Measurements from ENCODE around the gene EP400.

The EP400 gene

DNA sequence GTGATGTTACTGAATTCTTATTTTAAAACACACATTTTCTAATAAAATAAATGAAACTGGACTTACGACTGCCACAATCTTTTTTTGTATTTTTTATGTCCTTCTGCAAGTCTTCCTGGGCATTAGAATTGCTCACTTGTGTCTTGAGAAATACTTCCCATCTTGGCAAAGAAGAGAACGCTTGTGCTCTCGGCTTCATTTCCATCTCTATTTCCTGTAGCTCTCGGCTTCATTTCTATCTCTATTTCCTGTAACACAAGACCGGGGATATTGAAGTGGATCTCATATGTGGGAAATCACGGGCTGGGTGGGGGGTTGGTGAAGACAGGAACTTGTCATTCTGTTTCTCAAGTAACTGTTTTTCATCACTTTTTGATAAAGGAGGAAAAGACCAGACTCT, 77.9 kb downstream of the EP400 start:
- H3K4me3 ChIP-seq (ENCODE audit: low read depth, low read length): no peak overlapping the region
- DNase-seq (ENCODE audit: low read depth): no peak
- TF ChIP-seq, protein P1, sequence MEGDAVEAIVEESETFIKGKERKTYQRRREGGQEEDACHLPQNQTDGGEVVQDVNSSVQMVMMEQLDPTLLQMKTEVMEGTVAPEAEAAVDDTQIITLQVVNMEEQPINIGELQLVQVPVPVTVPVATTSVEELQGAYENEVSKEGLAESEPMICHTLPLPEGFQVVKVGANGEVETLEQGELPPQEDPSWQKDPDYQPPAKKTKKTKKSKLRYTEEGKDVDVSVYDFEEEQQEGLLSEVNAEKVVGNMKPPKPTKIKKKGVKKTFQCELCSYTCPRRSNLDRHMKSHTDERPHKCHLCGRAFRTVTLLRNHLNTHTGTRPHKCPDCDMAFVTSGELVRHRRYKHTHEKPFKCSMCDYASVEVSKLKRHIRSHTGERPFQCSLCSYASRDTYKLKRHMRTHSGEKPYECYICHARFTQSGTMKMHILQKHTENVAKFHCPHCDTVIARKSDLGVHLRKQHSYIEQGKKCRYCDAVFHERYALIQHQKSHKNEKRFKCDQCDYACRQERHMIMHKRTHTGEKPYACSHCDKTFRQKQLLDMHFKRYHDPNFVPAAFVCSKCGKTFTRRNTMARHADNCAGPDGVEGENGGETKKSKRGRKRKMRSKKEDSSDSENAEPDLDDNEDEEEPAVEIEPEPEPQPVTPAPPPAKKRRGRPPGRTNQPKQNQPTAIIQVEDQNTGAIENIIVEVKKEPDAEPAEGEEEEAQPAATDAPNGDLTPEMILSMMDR (IDR thresholded peaks at IDR 0.05; ENCODE audit: insufficient read depth, low read depth, low read length, missing control alignments): no peak

DNA sequence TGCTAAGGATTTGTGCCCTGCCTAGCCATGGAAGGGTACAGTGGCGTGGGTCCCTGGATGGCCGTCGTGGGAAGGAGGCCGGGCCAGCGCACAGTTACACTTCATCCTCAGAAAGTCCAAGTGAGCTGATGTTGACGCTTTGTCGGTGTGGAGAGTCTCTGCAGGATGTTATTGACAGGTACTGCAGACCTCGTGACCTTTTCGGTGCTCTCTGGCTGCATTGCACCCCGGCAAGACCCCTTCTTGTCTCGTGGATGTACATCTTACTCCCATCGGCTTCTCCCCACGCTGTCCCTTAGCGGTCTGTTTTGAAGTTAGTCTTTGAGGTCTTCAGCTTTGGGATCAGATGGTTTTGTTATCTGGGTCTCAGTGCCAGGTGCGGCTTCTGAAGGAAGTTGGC, 78.4 kb downstream of the EP400 start:
- no peak overlapping the region for H3K4me3 ChIP-seq (ENCODE audit: low read depth, low read length)
- TF ChIP-seq, protein P1 (IDR thresholded peaks at IDR 0.05; ENCODE audit: insufficient read depth, low read depth, low read length, missing control alignments): no peak
- DNase-seq (ENCODE audit: low read depth): no peak

DNA sequence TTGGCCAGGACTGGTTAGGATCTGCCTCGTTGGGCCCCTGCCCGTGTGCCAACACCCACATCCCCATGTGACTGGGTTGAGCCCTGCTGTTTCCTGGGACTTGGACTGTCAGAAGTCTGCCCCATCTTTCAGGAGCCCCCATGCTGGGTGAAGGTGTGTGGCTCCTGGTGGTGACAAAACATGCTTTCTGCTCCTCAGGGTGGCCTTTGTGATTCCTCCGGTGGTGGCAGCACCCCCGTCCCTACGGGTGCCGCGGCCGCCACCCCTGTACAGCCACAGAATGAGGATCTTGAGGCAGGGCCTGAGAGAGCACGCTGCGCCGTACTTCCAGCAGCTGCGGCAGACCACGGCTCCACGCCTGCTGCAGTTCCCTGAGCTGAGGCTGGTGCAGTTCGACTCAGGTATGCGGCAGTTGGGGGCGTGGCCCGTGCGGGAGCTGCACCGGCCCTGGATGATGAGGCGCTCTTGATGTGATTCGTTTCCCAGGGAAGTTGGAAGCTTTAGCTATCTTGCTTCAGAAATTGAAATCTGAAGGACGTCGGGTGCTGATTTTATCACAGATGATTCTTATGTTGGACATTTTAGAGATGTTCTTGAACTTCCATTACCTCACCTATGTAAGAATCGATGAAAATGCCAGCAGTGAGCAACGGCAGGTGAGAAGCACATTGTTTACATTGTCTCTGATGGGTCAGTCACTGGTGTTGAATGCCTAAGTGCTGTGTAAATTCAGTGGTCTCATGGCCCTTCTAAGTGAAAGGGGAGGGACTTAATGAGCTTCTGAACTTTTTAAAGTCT, 80.0 kb downstream of the EP400 start:
- TF ChIP-seq, protein P1 (IDR thresholded peaks at IDR 0.05; ENCODE audit: insufficient read depth, low read depth, low read length, missing control alignments): no peak
- no peak for DNase-seq (ENCODE audit: low read depth)
- H3K4me3 ChIP-seq (ENCODE audit: low read depth, low read length): no peak overlapping the region

DNA sequence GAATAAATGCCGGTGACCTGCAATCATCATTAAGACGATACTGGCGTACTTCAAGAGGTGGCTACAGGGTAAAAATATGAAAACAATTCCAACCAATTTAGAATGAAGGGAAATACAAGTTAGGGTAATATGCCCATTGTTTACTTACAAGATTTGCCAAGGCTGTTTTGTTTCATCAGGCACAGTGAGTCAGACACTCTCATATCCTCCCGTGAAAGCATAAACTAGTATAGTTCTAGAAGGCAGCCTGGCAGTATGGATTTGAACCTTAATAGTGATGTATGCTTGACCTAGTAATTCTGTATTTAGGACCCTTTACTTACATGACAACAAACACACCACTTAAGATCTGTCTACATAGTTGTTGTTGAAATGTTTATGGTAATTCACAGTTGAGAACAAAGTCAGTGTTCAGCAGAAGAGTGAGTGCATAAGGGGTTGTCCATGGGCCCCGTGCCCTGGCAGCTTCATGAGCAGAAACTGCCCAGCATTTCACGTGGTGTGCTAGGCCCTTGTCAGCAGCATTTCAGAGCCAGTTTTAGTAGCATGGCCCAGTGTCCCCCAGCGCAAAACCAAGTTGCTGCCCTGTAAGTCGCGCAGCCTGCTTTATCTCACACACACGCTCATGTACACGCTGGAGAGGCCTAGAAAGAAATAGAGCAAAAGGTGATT, 80.8 kb downstream of the EP400 start:
- TF ChIP-seq, protein P1 (IDR thresholded peaks at IDR 0.05; ENCODE audit: insufficient read depth, low read depth, low read length, missing control alignments): no peak
- no peak overlapping the region for H3K4me3 ChIP-seq (ENCODE audit: low read depth, low read length)
- DNase-seq (ENCODE audit: low read depth): no peak

DNA sequence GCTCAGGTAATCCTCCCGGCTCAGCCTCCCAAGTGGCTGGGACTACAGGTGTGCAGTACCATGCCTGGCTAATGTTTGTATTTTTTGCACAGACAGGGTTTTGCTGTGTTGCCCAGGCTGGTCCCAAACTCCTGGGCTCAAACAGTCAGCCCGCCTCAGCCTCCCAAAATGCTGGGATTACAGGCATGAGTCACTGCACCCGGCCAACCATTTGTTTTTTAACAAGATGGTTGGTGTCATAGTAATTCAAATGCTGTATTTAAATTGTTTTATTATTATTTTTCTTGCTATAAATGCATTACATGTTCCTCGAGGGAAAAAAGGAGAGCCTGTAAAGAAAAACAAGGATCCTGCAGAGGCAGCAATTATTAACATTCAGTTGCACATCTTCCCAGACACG, 83.9 kb downstream of the EP400 start:
- no peak overlapping the region for H3K4me3 ChIP-seq (ENCODE audit: low read depth, low read length)
- no peak for DNase-seq (ENCODE audit: low read depth)
- TF ChIP-seq, protein P1 (IDR thresholded peaks at IDR 0.05; ENCODE audit: insufficient read depth, low read depth, low read length, missing control alignments): no peak

DNA sequence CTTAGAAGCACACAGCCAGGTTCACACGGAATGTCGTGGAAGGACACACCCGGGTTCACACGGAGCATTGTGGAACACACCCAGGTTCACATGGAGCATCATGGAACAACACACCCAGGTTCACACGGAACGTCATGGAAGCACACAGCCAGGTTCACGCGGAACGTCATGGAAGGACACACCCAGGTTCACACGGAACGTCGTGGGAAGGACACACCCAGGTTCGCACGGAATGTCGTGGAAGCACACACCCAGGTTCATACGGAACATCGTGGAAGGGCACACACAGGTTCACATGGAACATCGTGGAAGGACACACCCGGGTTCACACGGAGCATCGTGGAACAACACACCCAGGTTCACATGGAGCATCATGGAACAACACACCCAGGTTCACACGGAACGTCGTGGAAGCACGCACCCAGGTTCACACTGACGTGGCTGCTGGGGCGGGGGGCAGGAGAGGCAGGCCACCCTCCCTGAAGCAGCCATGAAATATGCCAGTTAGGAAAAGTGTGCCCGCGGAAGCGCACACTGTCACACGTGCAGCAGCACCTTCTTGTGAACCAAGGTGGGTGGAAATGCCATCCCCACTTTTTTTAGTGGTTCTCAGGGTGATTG, 86.4 kb downstream of the EP400 start:
- H3K4me3 ChIP-seq (ENCODE audit: low read depth, low read length): no peak overlapping the region

More for the DNA sequence above, 86.4 kb downstream of the EP400 start:
- TF ChIP-seq, protein P1 (IDR thresholded peaks at IDR 0.05; ENCODE audit: insufficient read depth, low read depth, low read length, missing control alignments): no peak
- DNase-seq (ENCODE audit: low read depth): no peak
